ENCODE results near the gene PMEPA1.

The PMEPA1 gene

GRCh38 chr20:57693670-57694329, 16.0 kb downstream of the PMEPA1 start:
- no peak for DNase-seq (ENCODE audit: low read depth in 2 of 2)

DNA sequence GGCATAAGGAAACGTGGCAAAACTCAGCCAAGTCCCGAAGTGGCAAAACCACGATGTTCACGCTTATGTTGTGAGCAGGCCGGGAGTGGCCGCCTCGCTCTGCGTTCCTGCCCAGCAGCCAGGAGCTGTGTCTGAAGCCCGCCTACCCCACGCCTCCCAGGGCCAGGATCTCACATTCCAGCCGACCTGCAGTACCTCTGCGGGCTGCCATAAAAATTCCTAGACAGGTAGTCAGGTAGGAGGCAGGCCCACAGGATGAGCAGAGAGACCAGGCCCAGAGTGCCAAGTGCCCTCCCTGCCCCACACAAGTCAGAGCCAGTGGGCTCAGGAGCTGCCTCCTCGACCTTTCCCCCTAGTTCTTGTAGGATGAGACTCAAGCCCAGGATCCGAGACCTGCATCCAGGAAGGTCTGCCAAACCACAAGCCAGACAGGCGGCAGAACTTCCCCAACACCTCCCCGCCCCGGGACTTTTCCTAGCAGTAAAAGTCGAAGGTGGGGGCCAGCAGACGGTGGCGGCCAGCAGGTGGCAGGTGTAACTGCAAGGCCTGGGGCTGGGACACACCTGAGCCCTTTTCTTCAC, 16.7 kb downstream of the PMEPA1 start:
- no peak for DNase-seq (ENCODE audit: low read depth in 2 of 2)

- no peak for DNase-seq (ENCODE audit: low read depth in 2 of 2)
Measured at GRCh38 chr20:57692393-57692792, 17.4 kb downstream of the PMEPA1 start.

GRCh38 chr20:57691699-57692098, 18.1 kb downstream of the PMEPA1 start:
- no peak for DNase-seq (ENCODE audit: low read depth in 2 of 2)

DNA sequence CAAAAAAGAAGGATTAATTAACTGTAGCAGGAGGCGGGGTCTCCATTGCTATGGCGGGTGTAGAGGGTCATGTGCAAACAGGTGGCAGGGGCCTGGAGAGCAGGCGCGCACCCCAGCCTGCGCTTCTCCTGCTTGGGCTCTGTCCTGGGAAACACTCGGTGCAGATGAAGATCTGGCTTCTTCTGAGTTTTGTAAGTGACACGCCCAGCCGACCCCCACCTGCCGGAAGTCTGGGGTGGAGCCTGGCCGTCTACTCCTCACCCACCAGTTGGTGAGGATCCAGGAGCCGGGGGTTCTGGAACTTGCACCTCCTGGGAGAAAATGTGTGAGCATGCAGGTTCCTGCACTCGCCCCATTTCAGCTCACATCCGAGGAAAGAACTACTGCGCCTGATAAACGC, 19.3 kb downstream of the PMEPA1 start:
- no peak for DNase-seq (ENCODE audit: low read depth in 2 of 2)

- no peak for DNase-seq (ENCODE audit: low read depth in 2 of 2)
Measured at GRCh38 chr20:57689745-57690481, 19.9 kb downstream of the PMEPA1 start.

GRCh38 chr20:57688864-57689263, 21.0 kb downstream of the PMEPA1 start:
- no peak for DNase-seq (ENCODE audit: low read depth in 2 of 2)

DNA sequence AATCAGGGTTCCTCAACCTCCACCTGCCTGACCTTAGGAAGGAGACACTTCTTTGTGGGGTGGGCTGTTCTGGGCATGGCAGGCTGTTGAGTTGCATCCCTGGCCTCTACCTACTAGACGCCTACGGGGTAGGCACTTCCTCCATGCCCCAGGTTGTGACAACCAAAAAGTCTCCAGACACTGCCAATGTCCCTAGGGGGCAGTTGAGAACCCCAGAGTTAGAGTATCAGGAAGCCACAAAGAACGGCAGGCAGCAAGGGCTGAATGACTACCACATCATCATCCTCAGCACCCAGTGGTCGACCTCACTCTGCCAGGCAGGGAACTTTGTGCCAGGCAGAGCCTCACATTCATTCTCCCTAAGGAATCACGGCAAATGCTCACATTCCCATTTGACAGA, 21.5 kb downstream of the PMEPA1 start:
- DNase-seq (ENCODE audit: low read depth in 2 of 2): no peak

GRCh38 chr20:57686931-57687652, 22.7 kb downstream of the PMEPA1 start:
- DNase-seq (ENCODE audit: low read depth in 2 of 2): no peak

DNA sequence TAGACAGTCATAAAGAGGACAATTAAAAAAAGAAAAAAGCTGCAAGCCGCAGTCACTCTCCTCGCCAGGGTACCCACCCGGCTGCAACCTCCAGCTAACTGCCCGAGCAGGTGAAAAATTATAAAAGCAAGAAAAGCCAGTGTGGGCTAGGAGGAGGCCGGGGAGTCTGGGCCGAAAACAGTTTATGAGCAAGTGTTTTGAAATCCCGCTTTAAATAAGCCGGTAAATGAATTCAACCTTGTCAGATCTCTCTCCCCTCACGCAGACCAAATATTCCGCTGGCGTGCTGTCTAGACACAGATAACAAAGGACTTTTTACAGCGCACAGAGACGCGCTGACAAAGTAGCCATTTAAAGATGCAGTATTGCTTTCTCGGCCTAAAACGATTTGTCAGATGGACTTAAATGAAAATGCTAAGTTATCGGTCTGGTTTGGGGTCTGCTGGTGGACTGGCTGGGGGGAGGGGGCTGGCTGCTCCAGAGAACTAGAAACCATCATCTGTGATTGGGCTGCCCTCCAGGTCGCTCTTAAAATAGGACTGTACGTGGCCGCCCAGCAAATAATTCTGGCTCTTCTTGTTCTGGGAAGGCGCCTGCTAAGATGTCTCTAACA, 24.6 kb downstream of the PMEPA1 start:
- DNase-seq (ENCODE audit: low read depth in 2 of 2): no peak

DNA sequence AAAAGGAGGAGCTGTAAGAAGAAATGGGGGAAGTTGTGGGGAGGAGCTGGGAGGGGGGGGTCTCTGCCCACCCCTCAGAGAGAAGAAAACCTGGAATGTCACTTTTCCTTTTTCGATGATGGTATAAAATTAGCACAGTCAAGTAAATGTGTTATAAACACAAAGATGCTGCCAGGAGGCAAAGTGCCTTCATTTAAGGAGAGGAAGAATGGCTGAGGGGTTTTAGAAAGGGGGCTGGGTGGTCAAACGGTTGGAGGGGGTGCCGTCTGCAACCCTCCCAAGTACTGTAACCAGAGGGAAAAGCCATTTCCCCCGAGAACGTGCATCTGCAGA, 25.0 kb downstream of the PMEPA1 start:
- no peak for DNase-seq (ENCODE audit: low read depth in 2 of 2)

GRCh38 chr20:57683881-57684807, 25.7 kb downstream of the PMEPA1 start:
- no peak for DNase-seq (ENCODE audit: low read depth in 2 of 2)

DNA sequence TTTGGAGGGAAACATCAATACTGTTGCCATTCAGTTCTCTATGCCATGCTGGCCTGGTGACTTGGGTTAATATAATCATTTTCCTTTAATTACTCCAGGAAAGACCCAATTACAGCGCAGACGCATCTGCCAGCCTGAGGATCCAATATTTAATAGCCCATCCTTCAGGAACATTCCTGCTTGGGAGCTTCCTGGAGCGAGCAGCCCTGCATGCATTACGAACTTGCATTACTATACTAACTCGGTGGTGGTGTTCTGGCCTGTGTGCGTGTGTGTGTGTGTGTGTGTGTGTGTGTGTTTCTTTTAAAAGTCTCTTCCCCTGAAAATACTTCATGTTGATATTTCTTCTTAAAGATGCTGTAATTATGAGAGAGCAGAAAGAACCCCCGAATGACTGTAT, 26.5 kb downstream of the PMEPA1 start:
- no peak for DNase-seq (ENCODE audit: low read depth in 2 of 2)

DNA sequence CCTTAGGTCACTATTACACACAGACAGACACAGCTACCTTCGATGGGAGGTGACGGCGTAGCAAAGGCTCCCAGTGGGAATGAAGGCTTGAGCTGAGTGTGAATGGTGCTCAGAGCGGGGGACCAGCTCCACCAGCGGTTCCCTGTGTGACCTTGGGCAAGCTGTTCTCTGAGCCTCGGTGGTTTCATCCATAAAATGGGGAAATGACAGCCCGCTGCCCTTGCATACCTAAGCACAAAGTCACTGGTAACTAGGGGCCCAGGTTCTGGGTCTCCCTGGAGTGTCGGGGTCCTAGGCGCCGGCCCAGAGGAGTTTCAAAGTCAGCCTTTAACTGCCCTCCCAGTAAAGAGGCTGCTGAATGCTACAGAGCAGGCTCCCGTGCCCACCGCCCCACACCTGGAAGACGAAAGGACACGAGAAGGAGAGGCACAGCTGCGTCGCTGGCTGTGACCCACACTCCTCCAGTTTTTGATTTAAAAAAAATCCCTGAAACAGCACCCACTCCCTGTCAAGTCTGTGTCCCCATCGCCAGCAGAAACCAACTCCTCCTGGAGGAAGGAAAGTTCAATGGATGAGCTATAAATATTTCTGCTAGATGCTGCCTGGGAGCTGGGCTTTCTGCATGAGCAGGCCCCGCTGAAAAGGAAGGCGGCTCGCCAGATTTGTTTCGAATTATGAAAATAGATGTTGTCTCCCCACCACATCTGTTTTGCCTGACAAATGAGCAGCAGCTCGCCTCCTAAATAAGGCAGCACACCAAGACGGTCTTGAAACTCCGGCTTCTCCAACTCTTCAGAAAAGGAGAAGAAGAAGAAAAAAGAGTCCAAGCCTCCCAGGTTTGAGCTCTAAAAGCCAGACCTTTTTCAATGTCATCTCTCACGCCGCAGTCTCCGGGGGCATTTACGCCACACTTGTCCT, 27.4 kb downstream of the PMEPA1 start:
- DNase-seq (ENCODE audit: low read depth in 2 of 2): peak; percentile 17 to 18

DNA sequence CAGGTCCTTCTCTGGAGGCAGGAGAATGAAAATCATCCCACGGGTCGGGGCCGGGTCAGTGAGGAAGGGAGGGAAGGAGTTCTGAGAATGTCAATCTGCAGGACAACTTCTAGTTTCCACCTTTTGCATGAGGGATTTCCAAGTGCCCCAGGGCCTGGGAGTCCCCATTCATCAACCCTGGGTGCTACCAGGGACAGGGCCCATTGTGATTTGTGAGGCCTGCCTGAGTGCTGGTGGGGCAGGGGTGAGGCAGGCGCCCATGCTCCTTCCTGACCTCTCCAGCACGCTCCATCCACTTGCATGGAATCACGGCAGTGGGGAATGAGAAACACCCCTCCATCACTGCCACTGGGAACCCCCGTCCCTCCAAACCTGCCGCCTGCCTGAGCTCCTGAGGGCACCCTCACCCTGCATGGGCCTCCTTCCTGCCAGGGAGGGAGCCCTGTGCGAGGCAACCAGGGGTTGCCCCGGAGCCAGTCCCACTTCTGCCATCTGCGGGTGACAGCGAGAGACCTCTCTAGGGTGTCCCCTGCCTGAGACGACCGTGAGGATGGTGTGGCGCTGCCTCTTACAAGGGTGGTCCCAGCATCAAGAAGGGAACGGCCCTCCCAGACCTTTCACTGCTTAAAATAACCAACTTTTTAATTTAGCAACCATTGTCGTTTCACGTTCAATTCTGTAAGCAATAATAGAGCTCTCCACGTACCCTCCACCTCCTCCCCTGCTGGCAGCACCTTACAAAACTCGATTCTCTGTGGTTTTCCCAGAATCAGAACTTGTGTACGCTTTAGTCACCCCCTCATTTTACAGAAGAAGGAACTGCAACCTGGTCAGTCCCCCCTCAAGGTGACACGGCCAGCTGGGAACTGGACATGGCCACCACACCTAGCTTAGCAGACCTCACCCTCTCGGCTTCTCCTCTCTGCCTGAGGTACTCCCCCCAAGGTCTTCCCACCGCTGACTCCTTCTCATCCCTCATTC, 28.6 kb downstream of the PMEPA1 start:
- no peak for DNase-seq (ENCODE audit: low read depth in 2 of 2)

DNA sequence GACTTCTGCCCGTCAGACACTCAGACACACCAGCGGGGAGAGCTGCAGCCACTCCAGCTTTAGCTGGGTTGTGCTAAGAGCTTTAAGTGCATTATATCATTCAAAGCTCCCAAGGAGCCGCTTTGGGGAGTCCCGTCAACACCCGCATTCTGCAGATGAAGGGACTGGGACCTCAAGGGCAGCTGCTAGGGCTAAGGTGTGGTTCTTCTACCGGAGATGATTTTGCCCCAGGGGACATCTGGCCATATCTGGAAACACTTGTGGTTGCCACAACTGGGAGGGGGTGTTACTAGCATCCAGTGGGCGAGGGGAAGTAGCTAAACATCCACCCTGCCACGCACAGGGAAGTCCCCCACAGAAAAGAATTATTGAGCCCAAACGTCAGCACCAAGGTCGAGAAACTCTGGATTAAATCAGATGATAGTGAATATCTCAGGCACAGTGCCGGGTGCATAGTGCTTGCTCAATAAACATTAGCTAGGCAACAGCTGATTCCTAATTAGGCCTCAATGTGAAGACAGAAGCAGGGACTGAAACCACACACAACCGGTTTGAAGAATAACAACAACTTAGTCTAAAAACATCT, 29.6 kb downstream of the PMEPA1 start:
- no peak for DNase-seq (ENCODE audit: low read depth in 2 of 2)

- DNase-seq (ENCODE audit: low read depth in 2 of 2): no peak
Measured at GRCh38 chr20:57679113-57679512, 30.7 kb downstream of the PMEPA1 start.

GRCh38 chr20:57678340-57678739, 31.5 kb downstream of the PMEPA1 start:
- no peak for DNase-seq (ENCODE audit: low read depth in 2 of 2)

Measured in fibroblast of skin of left biceps (primary cell).